Kidney epithelial cell (primary cell): ENCODE results near the gene LINC00237. TPM values are rescaled to one million over a fixed set of nuclear protein-coding genes. Genes with fewer than 3 reads are reported as not detected.

Source experiments
- DNase-seq: peaks from one replicate; pipeline ENCODE4 v3.0.0-alpha.2; 2010; ENCODE audit warnings: low read depth
- H3K27me3 ChIP-seq: 2 replicates; pipeline ENCODE4 v1.6.0; 2011; ENCODE audit warnings: low read length; ENCODE audit not compliant: control insufficient read depth, insufficient read depth
- H3K36me3 ChIP-seq: 2 replicates; pipeline ENCODE4 v1.5.1; 2011; ENCODE audit warnings: low read length; ENCODE audit not compliant: control insufficient read depth, insufficient read depth
- H3K4me3 ChIP-seq: 2 replicates; pipeline ENCODE4 v1.5.1; 2011; ENCODE audit warnings: low read depth, mild to moderate bottlenecking, control low read depth, low read length
- CTCF ChIP-seq: IDR thresholded peaks from 2 replicates; pipeline ENCODE4 v1.5.1; 2011; ENCODE audit warnings: mild to moderate bottlenecking, moderate library complexity, low read length, control low read depth, inconsistent platforms; ENCODE audit not compliant: insufficient read depth, poor library complexity, severe bottlenecking
- total RNA-seq: library from RNA; depleted of rRNA; stranded (reverse); fragments of >200 nt; gene quantifications from 2 replicates; pipeline ENCODE4 v1.2.3, GENCODE V29; 2015

Gene LINC00237
- total RNA-seq, 1 donor from 2014 or later, result not detected

- Histone ChIP-seq H3K4me3 (no peak overlapping the region), H3K36me3 (no peaks in the 10 kb centered on the region), H3K27me3 (no peaks in the 10 kb centered on the region)
- TF ChIP-seq CTCF, result no peak
- no peak for DNase-seq
These were observed 30.7 kb downstream of the LINC00237 start for GRCh38 chr20:21075471-21075870.

GRCh38 chr20:21074605-21075336 lies 31.4 kb downstream of the LINC00237 start:
- peak; percentile 29 for DNase-seq
- H3K4me3 ChIP-seq, result no peak overlapping the region
- H3K27me3 ChIP-seq, result no peaks in the 10 kb centered on the region
- no peak for TF ChIP-seq CTCF
- no peaks in the 10 kb centered on the region for H3K36me3 ChIP-seq

GRCh38 chr20:21067255-21067654 lies 38.9 kb downstream of the LINC00237 start:
- no peak for TF ChIP-seq CTCF
- no peak overlapping the region for H3K4me3 ChIP-seq
- H3K36me3 ChIP-seq, result no peaks in the 10 kb centered on the region
- DNase-seq, result no peak
- H3K27me3 ChIP-seq, result no peaks in the 10 kb centered on the region

- DNase-seq, result no peak
- Histone ChIP-seq H3K36me3 (no peaks in the 10 kb centered on the region), H3K27me3 (no peaks in the 10 kb centered on the region), H3K4me3 (no peak overlapping the region)
- TF ChIP-seq CTCF, result no peak
These were observed 41.2 kb downstream of the LINC00237 start for GRCh38 chr20:21064924-21065323.

GRCh38 chr20:21063276-21063675 lies 42.9 kb downstream of the LINC00237 start:
- Histone ChIP-seq H3K4me3 (no peak overlapping the region), H3K36me3 (no peaks in the 10 kb centered on the region), H3K27me3 (no peaks in the 10 kb centered on the region)
- DNase-seq, result no peak
- no peak for TF ChIP-seq CTCF

- DNase-seq, result no peak
- Histone ChIP-seq H3K27me3 (no peaks in the 10 kb centered on the region), H3K4me3 (no peak overlapping the region), H3K36me3 (no peaks in the 10 kb centered on the region)
- no peak for TF ChIP-seq CTCF
These were observed 53.0 kb downstream of the LINC00237 start for GRCh38 chr20:21053002-21053762.
